GM12878 (cell line): Measurements from ENCODE around the gene TLCD2. TPM values are rescaled to one million over a fixed set of nuclear protein-coding genes. Genes with fewer than 3 reads are reported as not detected.
A peak's percentile ranks its signal among the peaks of the same experiment; 100 is the strongest.

Experiments used
- CREM ChIP-seq: IDR thresholded peaks from 2 replicates; pipeline ENCODE4 v1.6.1; 2014; ENCODE audit warnings: antibody characterized with exemption, low read depth
- DPF2 ChIP-seq: fragments of 450-650 bp; IDR thresholded peaks from 2 replicates; pipeline ENCODE4 v1.6.1; 2017; ENCODE audit warnings: mild to moderate bottlenecking
- EED ChIP-seq: sonication (generic); IDR thresholded peaks from 2 replicates; pipeline ENCODE4 v1.6.1; 2016; ENCODE audit warnings: antibody characterized with exemption, low read depth
- EGR1 ChIP-seq, 2 experiments: IDR thresholded peaks; 1 replicate in 1 of 2; 2 replicates in 1 of 2; pipeline ENCODE4 v1.6.1; 2011 to 2012; ENCODE audit warnings: low read depth in 2 of 2, low read length in 2 of 2, borderline replicate concordance in 1 of 2, mild to moderate bottlenecking in 1 of 2, moderate library complexity in 1 of 2
- FOXK2 ChIP-seq: fragments of 450-650 bp; IDR thresholded peaks from 2 replicates; pipeline ENCODE4 v1.6.1; 2017; ENCODE audit warnings: mild to moderate bottlenecking, moderate library complexity
- IKZF1 ChIP-seq: fragments of 450-650 bp; conservative IDR thresholded peaks from 2 replicates; pipeline ENCODE4 v1.6.1; 2017; ENCODE audit warnings: antibody characterized with exemption, mild to moderate bottlenecking
- JUNB ChIP-seq: IDR thresholded peaks from 2 replicates; pipeline ENCODE4 v1.6.1; 2016; ENCODE audit warnings: antibody characterized with exemption, mild to moderate bottlenecking
- LARP7 ChIP-seq: fragments of 450-650 bp; IDR thresholded peaks from 2 replicates; pipeline ENCODE4 v1.6.1; 2017; ENCODE audit warnings: mild to moderate bottlenecking
- POLR2AphosphoS5 ChIP-seq: IDR thresholded peaks from 2 replicates; pipeline ENCODE4 v1.6.1; 2011; ENCODE audit warnings: mild to moderate bottlenecking, low read length, inconsistent platforms
- RCOR1 ChIP-seq: conservative IDR thresholded peaks from 2 replicates; pipeline ENCODE4 v1.6.1; 2012; ENCODE audit warnings: low read depth, low read length, improper control_type of control experiment
- SKIL ChIP-seq: fragments of 450-650 bp; IDR thresholded peaks from 2 replicates; pipeline ENCODE4 v1.6.1; 2017; ENCODE audit warnings: mild to moderate bottlenecking, low read depth, inconsistent platforms; ENCODE audit not compliant: poor library complexity, severe bottlenecking
- SMC3 ChIP-seq: IDR thresholded peaks from 2 replicates; pipeline ENCODE4 v1.6.1; 2011; ENCODE audit warnings: low read length, improper control_type of control experiment, borderline replicate concordance
- SREBF1 ChIP-seq: IDR thresholded peaks from 2 replicates; pipeline ENCODE4 v1.6.1; 2012; ENCODE audit warnings: mild to moderate bottlenecking, low read length
- SUZ12 ChIP-seq: fragments of 200-600 bp; sonication (generic); IDR thresholded peaks from one replicate; pipeline ENCODE4 v1.6.1; 2018; ENCODE audit warnings: antibody characterized with exemption, mild to moderate bottlenecking; ENCODE audit not compliant: unreplicated experiment
- YBX1 ChIP-seq: fragments of 450-650 bp; IDR thresholded peaks from 2 replicates; pipeline ENCODE4 v1.6.1; 2016; ENCODE audit warnings: antibody characterized with exemption
- ZBED1 ChIP-seq: IDR thresholded peaks from 2 replicates; pipeline ENCODE4 v1.6.1; 2016; ENCODE audit warnings: borderline replicate concordance
- ZNF207 ChIP-seq: fragments of 450-650 bp; IDR thresholded peaks from 2 replicates; pipeline ENCODE4 v1.6.1; 2014; ENCODE audit warnings: antibody characterized with exemption, mild to moderate bottlenecking, borderline replicate concordance
- polyA plus RNA-seq, 11 experiments: library from polyadenylated mRNA; depleted of rRNA in 4 of 11; unstranded in 6 of 11; stranded (reverse) in 5 of 11; fragments of >200 nt; fragmentation: Nextera tagmentation in 4 of 11; fragmentation: Illumina TruSeq in 1 of 11; extraction: Ambion mirVana in 4 of 11; extraction: Trizol in 1 of 11; gene quantifications; 1 replicate in 1 of 11; 2 replicates in 10 of 11; pipeline versions ENCODE4 v1.2.1 to v1.2.3, GENCODE V29; 2011 to 2016; ENCODE audit warnings: inconsistent platforms in 2 of 11, missing spikeins in 2 of 11, low read depth in 1 of 11
- total RNA-seq, 4 experiments: library from RNA; depleted of rRNA in 3 of 4; stranded (reverse); fragments of >200 nt in 3 of 4; fragmentation: Illumina TruSeq in 1 of 4; extraction: Trizol in 1 of 4; gene quantifications; 2 replicates each; pipeline versions ENCODE4 v1.2.1 to v1.2.3, GENCODE V29; 2013 to 2021
- TF ChIP-seq, protein P1 (sequence below): fragments of 450-650 bp; formaldehyde crosslinking; IDR thresholded peaks from 2 replicates; pipeline ENCODE4 v1.4.0; 2022; ENCODE audit warnings: mild to moderate bottlenecking, moderate library complexity
- TF ChIP-seq, protein P2 (sequence below): fragments of 450-650 bp; IDR thresholded peaks from 2 replicates; pipeline ENCODE4 v1.6.1; 2014; ENCODE audit warnings: mild to moderate bottlenecking
- TF ChIP-seq, protein P3 (sequence below): IDR thresholded peaks from 2 replicates; pipeline ENCODE4 v1.6.1; 2011; ENCODE audit warnings: low read depth, low read length, improper control_type of control experiment, borderline replicate concordance
- TF ChIP-seq, protein P4 (sequence below): fragments of 450-650 bp; IDR thresholded peaks from 2 replicates; pipeline ENCODE4 v1.6.1; 2017; ENCODE audit warnings: low read depth, mild to moderate bottlenecking, moderate library complexity

Gene TLCD2
- total and polyA plus RNA-seq, 10 of the 15 experiments (the other 5 are each of a cell fraction or from before 2014, with no cell fraction given), result 0.02 to 0.15 (median 0.05) TPM; not detected in 2

DNA sequence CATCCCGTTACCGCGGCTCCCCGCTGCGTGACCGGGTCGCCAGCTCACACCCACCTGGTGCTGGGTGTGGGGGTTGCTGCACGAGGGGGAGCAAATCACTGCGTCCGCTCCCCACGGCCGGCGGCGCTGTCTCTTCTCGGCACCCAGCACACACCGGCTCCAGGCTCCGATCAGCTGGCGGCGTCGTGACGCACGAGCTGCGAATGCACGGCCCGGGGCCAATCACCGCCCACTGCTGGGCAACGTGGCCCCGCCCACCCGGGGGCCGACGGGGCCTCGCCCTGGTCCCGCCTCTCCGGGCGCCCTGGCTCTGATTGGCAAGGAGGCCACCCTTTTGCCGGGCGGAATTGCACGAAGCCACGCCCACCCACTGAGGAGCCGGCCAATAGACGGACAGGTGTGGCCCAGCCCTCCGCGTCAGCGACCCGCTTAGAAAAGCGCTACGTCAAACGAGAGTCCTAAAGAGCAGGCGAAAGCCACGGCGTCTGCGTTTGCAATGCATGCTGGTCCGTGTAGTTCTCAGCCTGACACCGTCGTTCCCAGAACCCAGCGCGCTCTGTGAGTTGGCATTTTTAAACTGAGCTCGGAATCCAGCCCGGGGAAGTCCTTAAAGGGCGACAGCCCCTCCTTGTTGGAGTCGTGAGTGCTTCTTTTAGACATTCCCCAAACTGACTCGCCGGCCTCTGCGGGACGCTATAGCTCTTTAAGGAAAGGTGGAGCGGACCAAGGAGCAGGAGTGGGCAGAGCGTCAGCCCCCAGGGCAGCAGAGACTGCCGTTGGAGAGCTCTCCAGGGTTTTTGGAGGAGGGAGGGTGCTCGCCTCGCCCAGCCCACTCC is 6.1 kb upstream of the TLCD2 start (continued):
- TF ChIP-seq, protein P1, sequence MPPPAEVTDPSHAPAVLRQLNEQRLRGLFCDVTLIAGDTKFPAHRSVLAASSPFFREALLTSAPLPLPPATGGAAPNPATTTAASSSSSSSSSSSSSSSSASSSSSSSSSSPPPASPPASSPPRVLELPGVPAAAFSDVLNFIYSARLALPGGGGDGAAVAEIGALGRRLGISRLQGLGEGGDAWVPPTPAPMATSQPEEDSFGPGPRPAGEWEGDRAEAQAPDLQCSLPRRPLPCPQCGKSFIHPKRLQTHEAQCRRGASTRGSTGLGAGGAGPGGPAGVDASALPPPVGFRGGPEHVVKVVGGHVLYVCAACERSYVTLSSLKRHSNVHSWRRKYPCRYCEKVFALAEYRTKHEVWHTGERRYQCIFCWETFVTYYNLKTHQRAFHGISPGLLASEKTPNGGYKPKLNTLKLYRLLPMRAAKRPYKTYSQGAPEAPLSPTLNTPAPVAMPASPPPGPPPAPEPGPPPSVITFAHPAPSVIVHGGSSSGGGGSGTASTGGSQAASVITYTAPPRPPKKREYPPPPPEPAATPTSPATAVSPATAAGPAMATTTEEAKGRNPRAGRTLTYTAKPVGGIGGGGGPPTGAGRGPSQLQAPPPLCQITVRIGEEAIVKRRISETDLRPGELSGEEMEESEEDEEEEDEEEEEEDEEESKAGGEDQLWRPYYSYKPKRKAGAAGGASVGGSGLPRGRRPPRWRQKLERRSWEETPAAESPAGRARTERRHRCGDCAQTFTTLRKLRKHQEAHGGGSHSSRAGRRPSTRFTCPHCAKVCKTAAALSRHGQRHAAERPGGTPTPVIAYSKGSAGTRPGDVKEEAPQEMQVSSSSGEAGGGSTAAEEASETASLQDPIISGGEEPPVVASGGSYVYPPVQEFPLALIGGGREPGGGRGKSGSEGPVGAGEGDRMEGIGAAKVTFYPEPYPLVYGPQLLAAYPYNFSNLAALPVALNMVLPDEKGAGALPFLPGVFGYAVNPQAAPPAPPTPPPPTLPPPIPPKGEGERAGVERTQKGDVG (CRISPR knock-in tag), result no peak
- TF ChIP-seq EED (no peak), ZBED1 (no peak), EGR1 (IDR thresholded peaks at IDR 0.05; ENCODE audit: borderline replicate concordance in 1 of 2, low read depth in 2 of 2, low read length in 2 of 2) (peak; percentile 41 to 63), FOXK2 (no peak), ZNF207 (peak; percentile 95), DPF2 (peak; percentile 97), IKZF1 (peak; percentile 67), SMC3 (no peak), SKIL (no peak), YBX1 (no peak), JUNB (no peak), LARP7 (peak; percentile 63; the same call in 1 of the 2 replicates), SREBF1 (peak; percentile 11; the same call in 1 of the 2 replicates), POLR2AphosphoS5 (peak; percentile 97), RCOR1 (no peak), SUZ12 (no peak), CREM (peak; percentile 98)
- TF ChIP-seq, protein P2, sequence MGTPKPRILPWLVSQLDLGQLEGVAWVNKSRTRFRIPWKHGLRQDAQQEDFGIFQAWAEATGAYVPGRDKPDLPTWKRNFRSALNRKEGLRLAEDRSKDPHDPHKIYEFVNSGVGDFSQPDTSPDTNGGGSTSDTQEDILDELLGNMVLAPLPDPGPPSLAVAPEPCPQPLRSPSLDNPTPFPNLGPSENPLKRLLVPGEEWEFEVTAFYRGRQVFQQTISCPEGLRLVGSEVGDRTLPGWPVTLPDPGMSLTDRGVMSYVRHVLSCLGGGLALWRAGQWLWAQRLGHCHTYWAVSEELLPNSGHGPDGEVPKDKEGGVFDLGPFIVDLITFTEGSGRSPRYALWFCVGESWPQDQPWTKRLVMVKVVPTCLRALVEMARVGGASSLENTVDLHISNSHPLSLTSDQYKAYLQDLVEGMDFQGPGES, result peak; percentile 98
- TF ChIP-seq, protein P3, sequence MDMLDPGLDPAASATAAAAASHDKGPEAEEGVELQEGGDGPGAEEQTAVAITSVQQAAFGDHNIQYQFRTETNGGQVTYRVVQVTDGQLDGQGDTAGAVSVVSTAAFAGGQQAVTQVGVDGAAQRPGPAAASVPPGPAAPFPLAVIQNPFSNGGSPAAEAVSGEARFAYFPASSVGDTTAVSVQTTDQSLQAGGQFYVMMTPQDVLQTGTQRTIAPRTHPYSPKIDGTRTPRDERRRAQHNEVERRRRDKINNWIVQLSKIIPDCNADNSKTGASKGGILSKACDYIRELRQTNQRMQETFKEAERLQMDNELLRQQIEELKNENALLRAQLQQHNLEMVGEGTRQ, result peak; percentile 44; the same call in 1 of the 2 replicates
- TF ChIP-seq, protein P4, sequence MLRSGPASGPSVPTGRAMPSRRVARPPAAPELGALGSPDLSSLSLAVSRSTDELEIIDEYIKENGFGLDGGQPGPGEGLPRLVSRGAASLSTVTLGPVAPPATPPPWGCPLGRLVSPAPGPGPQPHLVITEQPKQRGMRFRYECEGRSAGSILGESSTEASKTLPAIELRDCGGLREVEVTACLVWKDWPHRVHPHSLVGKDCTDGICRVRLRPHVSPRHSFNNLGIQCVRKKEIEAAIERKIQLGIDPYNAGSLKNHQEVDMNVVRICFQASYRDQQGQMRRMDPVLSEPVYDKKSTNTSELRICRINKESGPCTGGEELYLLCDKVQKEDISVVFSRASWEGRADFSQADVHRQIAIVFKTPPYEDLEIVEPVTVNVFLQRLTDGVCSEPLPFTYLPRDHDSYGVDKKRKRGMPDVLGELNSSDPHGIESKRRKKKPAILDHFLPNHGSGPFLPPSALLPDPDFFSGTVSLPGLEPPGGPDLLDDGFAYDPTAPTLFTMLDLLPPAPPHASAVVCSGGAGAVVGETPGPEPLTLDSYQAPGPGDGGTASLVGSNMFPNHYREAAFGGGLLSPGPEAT, result no peak; the same call in 1 of the 2 replicates
